ENCODE results near the gene USP7.

DNA sequence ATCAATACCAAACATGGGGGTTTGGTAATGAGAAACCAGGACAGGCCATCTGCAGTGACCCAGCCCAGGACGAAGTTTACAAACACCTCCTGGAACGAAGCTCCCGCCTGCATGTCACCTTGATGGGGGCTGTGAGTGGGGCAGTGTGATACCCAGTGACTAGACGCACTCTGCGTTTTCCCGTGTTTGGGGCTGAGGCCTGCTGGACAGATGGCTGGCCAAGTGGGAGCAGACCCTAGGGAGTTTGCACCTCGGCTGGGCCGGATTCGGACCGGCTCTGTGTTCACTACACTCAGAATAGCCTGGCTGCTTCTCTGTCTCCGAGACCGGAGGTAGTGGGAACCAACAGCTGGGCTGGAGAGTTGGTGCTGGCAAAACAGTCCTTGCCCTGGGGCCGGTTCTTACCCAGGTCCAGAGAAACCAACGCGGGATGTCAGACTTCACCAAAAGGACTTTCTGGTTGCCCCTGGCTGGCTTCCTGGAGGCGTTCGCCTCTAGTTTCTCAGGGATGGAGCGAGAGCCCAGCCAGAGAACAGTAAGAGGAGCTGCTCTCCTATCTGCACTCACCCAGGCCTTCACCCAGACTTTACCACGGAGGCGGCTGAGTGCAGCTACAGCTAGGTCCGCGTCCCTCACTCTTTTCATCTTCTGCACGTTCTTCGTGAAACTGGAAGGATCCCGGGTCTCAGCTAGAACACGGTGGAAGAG is 115.3 kb downstream of the USP7 start:
- TF ChIP-seq, protein P1, sequence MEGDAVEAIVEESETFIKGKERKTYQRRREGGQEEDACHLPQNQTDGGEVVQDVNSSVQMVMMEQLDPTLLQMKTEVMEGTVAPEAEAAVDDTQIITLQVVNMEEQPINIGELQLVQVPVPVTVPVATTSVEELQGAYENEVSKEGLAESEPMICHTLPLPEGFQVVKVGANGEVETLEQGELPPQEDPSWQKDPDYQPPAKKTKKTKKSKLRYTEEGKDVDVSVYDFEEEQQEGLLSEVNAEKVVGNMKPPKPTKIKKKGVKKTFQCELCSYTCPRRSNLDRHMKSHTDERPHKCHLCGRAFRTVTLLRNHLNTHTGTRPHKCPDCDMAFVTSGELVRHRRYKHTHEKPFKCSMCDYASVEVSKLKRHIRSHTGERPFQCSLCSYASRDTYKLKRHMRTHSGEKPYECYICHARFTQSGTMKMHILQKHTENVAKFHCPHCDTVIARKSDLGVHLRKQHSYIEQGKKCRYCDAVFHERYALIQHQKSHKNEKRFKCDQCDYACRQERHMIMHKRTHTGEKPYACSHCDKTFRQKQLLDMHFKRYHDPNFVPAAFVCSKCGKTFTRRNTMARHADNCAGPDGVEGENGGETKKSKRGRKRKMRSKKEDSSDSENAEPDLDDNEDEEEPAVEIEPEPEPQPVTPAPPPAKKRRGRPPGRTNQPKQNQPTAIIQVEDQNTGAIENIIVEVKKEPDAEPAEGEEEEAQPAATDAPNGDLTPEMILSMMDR (IDR thresholded peaks at IDR 0.05; ENCODE audit: low read length), result no peak
- TF ChIP-seq EZH2 (optimal IDR thresholded peaks at IDR 0.05; ENCODE audit: low read depth, low read length), result no peak
